Raji (cell line): ENCODE results near the gene ZBTB33.

Experiments
- POLR2A ChIP-seq: IDR thresholded peaks from 2 replicates; pipeline ENCODE4 v1.6.1; 2011; ENCODE audit warnings: low read depth, low read length, control low read depth; ENCODE audit not compliant: insufficient read depth

ZBTB33 gene

DNA sequence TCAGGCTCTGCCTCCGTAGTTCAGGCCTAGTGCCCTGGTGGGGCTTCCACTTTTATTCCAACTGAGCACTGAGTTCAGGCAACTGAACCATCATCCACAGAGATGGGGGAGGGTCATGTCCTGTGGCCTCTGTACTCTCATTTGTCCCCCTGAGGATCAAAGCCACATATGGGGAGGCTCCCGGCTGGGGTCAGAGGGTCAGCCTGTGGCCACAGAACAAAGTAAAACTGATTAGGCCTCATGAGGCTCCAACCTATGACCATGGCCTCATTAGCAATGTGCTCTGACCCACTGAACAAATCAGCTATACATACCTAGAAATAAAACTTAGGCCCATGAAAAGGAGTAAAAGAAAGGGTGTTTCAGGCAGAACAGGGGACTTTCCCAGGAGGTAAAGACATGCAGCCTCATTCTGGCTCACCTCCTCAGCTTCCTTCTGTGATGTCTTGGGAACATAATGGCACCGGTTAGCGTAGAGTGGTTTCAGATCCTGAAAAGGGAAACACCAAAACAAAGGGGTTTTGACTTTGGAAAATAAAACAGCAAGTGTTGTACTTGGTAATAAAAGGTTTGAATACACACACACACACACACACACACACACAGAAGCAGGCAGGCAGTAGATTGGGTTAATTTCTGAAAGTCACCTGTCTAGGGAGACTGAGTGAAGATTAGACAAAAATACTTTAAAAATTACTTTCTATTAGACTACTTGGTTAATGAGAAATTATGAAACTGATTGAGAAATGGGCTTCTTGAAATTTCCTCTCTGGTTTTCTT lies 36.3 kb downstream of the ZBTB33 start:
- no peak for TF ChIP-seq POLR2A

DNA sequence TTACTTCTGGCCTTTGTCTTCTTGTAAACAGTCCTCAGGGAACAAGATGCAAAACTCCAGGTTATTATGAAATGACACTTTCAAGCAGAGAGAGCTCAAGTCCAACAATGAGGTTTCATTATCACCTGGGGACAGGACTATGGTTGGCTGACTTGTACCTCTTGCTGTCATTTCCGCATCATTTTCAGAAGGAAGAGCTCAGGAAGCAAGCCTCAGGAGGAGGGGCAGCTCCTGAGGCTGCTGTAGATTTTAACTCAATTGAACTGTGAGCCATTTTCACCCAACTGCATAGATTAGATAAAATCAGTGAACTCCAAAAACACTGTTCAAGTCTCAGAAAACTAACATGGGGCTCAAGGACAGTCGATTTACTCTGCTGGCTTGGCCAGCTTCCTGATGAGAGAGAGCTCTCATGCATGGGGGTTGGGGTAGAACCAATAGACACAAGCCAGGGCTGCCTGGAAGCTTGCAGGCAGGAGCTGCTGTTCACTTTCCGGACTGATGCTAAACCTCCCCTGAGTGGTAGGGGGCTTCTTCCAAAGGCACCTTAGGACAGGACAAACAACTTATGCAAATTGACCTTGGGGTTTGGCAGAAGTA lies 37.0 kb downstream of the ZBTB33 start:
- no peak for TF ChIP-seq POLR2A

DNA sequence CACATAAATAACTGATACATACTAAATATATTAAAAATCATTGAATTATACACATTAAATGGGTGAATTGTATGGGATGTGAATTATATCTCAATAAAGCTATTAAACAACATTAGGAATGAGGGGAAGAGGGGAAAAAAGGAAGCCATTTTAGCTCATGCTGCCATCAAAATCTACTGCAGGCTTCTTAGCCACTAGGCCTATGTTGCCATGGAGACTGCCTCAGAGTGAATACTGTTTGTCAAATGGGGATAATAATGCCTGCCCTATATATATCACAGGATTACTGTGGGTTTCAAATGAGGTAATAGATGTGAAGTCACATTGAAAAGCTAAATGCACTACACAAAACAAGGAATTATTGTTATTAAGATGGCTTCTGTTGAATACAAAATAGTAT lies 39.5 kb downstream of the ZBTB33 start:
- TF ChIP-seq POLR2A, result no peak

DNA sequence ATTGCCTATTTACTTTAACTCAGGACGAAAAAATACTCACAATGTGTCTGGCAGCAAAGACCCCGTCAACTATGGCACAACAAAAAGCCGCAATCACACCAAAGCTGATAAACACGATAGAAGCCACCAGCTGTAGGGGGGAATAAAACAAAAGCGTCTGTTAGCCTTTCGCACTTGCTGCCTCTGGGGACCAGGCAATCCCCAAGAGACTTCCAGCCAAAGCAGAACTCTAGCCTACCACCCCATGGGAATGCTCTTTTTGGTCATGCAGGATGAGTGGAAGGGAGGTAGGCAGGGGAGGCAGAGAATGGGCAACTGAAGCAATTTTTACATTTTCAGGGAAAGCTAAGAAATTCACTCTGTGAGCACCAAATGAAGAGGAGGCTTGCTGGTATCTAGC lies 40.6 kb downstream of the ZBTB33 start:
- TF ChIP-seq POLR2A, result no peak

DNA sequence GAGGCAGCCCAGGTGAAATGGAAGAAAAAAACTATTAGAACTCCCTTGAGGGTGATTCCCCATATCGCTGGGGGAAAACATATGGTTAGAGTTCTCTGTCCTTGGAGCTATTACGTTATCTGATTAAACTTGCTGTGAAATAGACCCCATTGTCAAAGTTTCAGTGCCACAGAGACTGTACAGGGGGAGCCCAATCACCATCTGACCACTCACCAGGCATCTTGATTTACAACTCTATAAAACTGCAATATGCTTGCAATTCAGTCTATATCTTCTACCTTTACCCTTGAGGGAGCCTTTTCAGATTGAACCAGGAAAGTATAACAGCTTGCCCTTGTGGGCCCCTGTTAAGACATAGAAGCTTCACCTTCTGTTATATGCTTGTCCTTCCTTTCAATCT lies 42.4 kb downstream of the ZBTB33 start:
- no peak for TF ChIP-seq POLR2A

DNA sequence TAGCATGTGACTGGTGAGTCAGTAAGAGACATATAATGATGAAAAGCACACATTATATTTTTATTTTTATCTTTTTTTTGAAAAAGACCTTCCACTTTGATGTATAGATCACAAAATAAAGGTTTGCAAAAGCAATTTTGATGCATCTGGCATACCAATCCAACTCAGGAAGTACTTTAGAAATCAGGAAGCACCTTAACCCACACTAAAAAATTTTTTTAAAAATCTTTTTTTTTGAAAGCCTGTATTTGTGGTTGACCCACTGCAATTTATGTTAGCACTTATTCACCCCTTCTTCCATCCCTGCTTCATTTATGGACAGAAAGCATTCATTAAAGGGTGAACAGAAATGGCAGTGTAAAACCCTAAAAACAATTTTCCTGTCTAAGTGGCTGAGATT lies 44.0 kb downstream of the ZBTB33 start:
- TF ChIP-seq POLR2A, result no peak

DNA sequence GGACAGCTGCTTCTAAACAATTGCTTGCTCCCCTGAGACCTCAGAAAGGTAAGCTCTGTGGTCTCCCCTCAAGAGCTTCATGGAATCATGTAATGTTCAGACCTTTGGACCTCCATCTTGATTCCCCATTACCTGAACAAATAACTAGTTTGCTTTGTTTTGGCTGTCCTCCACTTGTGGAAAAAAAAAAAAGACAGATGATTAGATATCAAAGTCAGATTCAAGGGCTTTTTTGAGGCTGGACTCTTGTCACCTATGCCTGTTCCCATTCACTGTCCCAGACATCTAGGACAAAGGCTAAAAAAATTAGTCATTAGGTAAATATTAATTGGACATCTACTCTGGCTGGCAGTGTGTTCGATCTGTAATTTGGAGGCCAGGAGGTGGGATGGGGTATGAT lies 47.3 kb downstream of the ZBTB33 start:
- TF ChIP-seq POLR2A, result no peak

DNA sequence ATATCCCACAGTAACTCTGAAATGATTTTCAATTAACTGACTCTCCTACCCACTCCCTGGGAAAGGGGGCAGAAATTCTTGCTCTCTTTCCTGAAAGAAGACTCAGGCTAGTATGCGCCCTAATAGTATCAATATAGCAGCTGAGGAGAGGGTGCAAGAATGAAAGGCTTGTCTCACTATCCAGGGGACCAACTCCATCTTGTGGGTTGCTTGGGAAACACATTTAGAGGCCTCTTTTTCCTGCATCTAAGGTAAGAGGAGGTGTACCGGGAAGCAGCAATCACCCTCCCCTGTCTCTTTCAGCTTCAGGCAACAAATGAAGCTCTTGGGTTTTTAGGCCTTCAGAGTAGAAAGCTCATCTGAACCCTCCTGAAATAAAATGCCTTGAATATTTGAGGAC lies 49.3 kb downstream of the ZBTB33 start:
- no peak for TF ChIP-seq POLR2A

DNA sequence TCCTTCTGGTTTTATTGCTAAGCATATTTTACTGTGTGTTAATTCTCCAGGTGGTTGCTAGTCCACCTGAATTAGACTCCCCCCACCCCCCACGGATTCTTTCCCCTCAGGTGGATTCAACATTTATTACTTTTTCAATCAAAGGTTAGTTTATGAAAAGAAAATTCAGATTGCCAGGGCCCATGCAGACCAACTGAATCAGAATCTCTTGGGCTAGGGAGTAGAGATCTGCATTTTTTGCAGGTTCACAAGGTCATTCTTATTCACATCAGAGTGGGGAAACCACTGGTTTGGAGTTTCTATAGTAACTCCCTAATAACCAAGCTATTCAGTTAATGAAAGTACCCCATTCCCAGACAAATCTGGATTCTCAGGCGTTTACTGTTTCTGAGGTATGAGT lies 50.9 kb downstream of the ZBTB33 start:
- no peak for TF ChIP-seq POLR2A

DNA sequence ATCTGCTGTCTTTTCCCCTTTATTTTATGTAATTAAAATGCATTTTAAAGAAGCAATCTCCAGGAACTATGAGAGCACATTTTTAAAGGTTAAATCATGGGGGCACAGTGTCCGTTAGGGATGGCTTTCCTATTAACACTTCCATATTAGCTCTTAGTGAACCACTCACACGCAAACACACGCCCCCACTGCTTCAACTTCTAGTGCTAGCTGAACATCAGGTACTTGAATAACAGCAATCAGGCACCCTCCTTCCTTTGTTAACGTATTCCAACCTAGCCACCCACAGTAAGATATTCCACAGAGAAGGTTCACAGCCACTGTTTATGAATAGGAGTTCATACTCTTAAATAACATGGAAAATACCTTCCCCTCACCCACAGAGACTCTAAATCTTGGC lies 51.3 kb downstream of the ZBTB33 start:
- TF ChIP-seq POLR2A, result no peak

DNA sequence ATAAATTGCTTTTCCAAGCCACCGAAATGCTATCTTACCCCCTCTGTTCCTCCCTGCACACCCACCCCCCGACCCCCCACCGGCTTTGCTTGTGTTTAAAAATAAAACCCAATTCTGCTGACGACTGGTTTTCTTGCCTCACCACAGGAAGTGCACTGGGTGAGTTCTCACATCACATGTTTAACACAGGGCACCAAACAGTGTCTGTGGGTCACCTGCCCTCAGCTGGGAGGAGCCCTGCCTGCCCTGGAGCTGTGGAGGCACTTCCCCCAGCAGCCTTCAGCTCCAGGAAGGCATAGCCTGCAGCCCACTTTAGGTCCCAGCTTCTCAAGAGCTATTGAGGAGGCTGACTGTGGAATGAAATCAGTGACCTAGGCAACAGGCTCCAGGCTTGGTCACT lies 51.8 kb downstream of the ZBTB33 start:
- TF ChIP-seq POLR2A, result peak; percentile 40

DNA sequence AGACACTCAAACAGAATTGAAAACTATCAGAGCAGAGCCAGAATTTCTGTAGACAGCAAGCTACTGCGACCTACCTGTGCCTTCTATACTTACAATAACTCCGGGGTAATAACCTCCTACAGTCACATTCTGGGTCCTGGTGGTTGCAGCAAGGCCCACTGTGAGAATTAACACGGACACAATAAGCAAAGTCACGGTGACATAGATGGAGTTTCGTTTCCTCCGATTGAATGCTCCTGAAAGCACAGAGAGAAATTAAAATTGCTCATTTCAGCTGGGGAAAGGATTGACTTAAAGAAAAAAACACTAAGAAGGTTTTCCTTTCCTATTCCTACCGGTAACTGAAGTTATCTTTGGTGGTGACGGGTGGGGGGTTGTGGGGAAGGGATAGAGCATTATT lies 53.6 kb downstream of the ZBTB33 start:
- no peak for TF ChIP-seq POLR2A

DNA sequence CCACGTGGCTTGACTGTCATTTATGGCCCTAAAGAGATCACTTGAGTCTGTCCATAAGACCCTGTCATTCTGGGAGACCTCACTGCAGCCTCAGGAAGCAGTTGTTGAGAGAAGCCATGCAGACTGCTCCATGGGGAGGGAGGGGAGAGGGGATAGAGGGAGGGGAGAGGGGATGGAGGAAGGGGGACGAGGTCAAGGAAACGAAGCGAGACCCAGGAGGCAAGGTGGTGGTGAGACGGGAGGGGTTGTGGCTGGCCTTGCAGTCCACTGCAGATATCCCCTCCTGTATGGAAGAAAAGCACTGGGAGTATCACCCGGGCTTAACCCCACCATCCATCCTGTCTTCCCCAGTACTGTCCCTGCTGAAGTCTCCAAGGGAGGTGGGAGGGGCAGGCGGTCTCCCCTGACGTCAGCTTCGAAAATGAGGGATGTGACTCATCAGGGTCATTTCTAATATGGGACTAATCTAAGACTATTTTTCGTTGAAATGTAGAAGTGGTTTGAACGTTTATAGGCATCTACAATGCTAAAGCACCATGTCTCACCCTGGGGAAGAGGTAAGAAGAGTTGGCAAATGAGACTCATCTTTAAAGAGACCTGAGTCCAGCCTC lies 55.0 kb downstream of the ZBTB33 start:
- TF ChIP-seq POLR2A, result no peak

DNA sequence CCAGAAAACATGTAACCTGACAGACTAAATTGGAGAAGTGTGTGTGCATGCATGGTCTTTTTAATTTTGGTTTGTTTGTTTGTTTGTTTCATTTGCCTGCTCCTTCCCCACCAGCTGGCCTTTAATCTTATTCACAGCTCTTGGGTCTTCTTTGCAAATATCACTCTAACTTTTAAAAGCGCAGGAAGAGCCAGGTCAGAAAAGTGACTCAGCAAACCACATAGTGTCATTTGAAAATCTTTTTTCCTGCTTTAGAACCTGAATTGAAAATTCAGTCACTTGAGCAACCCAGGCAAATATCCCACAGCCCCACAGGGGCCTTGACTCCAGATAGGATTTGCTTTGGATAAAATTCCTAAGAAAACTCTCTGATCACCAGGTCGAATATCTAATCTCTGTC lies 56.0 kb downstream of the ZBTB33 start:
- no peak for TF ChIP-seq POLR2A
